SK-N-SH (cell line): ENCODE measurements around the gene RNF214. TPM values are rescaled to one million over a fixed set of nuclear protein-coding genes. Genes with fewer than 3 reads are reported as not detected.

Experiments
- CTCF ChIA-PET: fragments of 300-600, 350-600 bp; formaldehyde crosslinking; extraction: SDS; loops from one replicate; lab custom pipeline; 2021; lab: Yijun Ruan, JAX
- POLR2A ChIA-PET: fragments of 350-600 bp; sonication (Branson Sonifier 250); formaldehyde crosslinking; extraction: SDS; loops from one replicate; lab custom pipeline; 2020; ENCODE audit warnings: antibody characterized with exemption, inconsistent platforms; lab: Yijun Ruan, JAX
- DNase-seq: peaks from one replicate; pipeline ENCODE4 v3.0.0; 2012
- H2AFZ ChIP-seq: fragments of 200-600 bp; sonication (generic); 2 replicates; pipeline ENCODE4 v1.8.1; 2016; ENCODE audit warnings: antibody characterized with exemption, mild to moderate bottlenecking, low read depth
- H3F3A ChIP-seq: fragments of 200-600 bp; sonication (generic); replicated peaks from 2 replicates; pipeline ENCODE3; 2016; ENCODE audit warnings: antibody characterized with exemption, mild to moderate bottlenecking; ENCODE audit not compliant: insufficient read depth
- H3K27ac ChIP-seq, 2 experiments: fragments of 200-500 bp in 1 of 2; fragments of 200-600 bp in 1 of 2; sonication (Bioruptor generic) in 1 of 2; sonication (generic), shearing (Covaris generic) in 1 of 2; 2 replicates each; pipeline versions ENCODE4 v1.5.1 to v1.6.1; 2014 to 2016; ENCODE audit warnings: low read depth in 2 of 2, inconsistent platforms in 1 of 2, low read length in 1 of 2, mild to moderate bottlenecking in 1 of 2, mixed read lengths in 1 of 2
- H3K27me3 ChIP-seq: fragments of 200-600 bp; sonication (generic), shearing (Covaris generic); 2 replicates; pipeline ENCODE4 v1.6.1; 2016; ENCODE audit warnings: mixed run types; ENCODE audit not compliant: insufficient read depth
- H3K36me3 ChIP-seq, 2 experiments: fragments of 200-500 bp in 1 of 2; fragments of 200-600 bp in 1 of 2; sonication (Bioruptor generic) in 1 of 2; sonication (generic) in 1 of 2; replicated peaks in 1 of 2; 2 replicates each; pipeline versions ENCODE3 to v1.5.1; 2014 to 2016; ENCODE audit warnings: low read length in 1 of 2, mild to moderate bottlenecking in 1 of 2; ENCODE audit not compliant: insufficient read depth in 2 of 2, control insufficient read depth in 1 of 2
- H3K4me1 ChIP-seq, 2 experiments: fragments of 200-500 bp in 1 of 2; fragments of 200-600 bp in 1 of 2; sonication (Bioruptor generic) in 1 of 2; sonication (generic), shearing (Covaris generic) in 1 of 2; 2 replicates each; pipeline versions ENCODE4 v1.5.1 to v1.6.1; 2014 to 2016; ENCODE audit warnings: low read depth in 1 of 2, low read length in 1 of 2, mixed run types in 1 of 2; ENCODE audit not compliant: insufficient read depth in 2 of 2, control insufficient read depth in 1 of 2
- H3K4me2 ChIP-seq: fragments of 200-600 bp; sonication (generic), shearing (Covaris generic); 2 replicates; pipeline ENCODE4 v1.6.1; 2017; ENCODE audit warnings: mixed run types
- H3K4me3 ChIP-seq, 2 experiments: fragments of 200-500 bp in 1 of 2; fragments of 200-600 bp in 1 of 2; sonication (Bioruptor generic) in 1 of 2; sonication (generic), shearing (Covaris generic) in 1 of 2; 2 replicates each; pipeline versions ENCODE4 v1.5.1 to v1.8.1; 2014 to 2016; ENCODE audit warnings: low read depth in 2 of 2, inconsistent platforms in 1 of 2, low read length in 1 of 2, mild to moderate bottlenecking in 1 of 2, mixed read lengths in 1 of 2, moderate library complexity in 1 of 2
- H3K79me2 ChIP-seq: fragments of 200-600 bp; sonication (generic); 2 replicates; pipeline ENCODE4 v1.8.1; 2017; ENCODE audit warnings: mild to moderate bottlenecking; ENCODE audit not compliant: insufficient read depth
- H3K9ac ChIP-seq: fragments of 200-600 bp; sonication (generic); 2 replicates; pipeline ENCODE4 v1.6.1; 2017; ENCODE audit warnings: mixed run types
- H3K9me2 ChIP-seq: fragments of 200-600 bp; sonication (generic); 2 replicates; pipeline ENCODE4 v1.6.1; 2017; ENCODE audit warnings: mixed run types
- H3K9me3 ChIP-seq: fragments of 200-600 bp; sonication (generic); 2 replicates; pipeline ENCODE4 v1.6.1; 2017; ENCODE audit warnings: mixed run types, mild to moderate bottlenecking, moderate library complexity
- H4K20me1 ChIP-seq: fragments of 200-600 bp; sonication (generic); 2 replicates; pipeline ENCODE4 v1.6.1; 2017; ENCODE audit warnings: mild to moderate bottlenecking, mixed run types; ENCODE audit not compliant: insufficient read depth
- CHD2 ChIP-seq: fragments of 150-350 bp; IDR thresholded peaks from 2 replicates; pipeline ENCODE4 v1.6.1; 2018; ENCODE audit warnings: low read length; ENCODE audit not compliant: partially characterized antibody
- CTCF ChIP-seq: fragments of 200-600 bp; sonication (generic); IDR thresholded peaks from 2 replicates; pipeline ENCODE4 v1.6.1; 2017; ENCODE audit warnings: antibody characterized with exemption, mild to moderate bottlenecking, moderate library complexity
- ELF1 ChIP-seq: IDR thresholded peaks from 2 replicates; pipeline ENCODE4 v1.4.0; 2012
- GABPA ChIP-seq: IDR thresholded peaks from 2 replicates; pipeline ENCODE4 v1.4.0; 2012; ENCODE audit warnings: low read depth, mild to moderate bottlenecking
- IRF3 ChIP-seq: fragments of 150-350 bp; IDR thresholded peaks from 2 replicates; pipeline ENCODE4 v1.6.1; 2016; ENCODE audit warnings: mild to moderate bottlenecking, low read depth, low read length
- JUND ChIP-seq: IDR thresholded peaks from 2 replicates; pipeline ENCODE4 v1.4.0; 2012
- MAX ChIP-seq: IDR thresholded peaks from 2 replicates; pipeline ENCODE4 v1.4.0; 2012; ENCODE audit warnings: low read depth
- NRF1 ChIP-seq: IDR thresholded peaks from 2 replicates; pipeline ENCODE4 v1.6.1; 2012; ENCODE audit warnings: low read depth, mild to moderate bottlenecking, low read length
- RAD21 ChIP-seq: IDR thresholded peaks from 2 replicates; pipeline ENCODE4 v1.6.1; 2012; ENCODE audit warnings: mild to moderate bottlenecking, low read length
- RCOR1 ChIP-seq: fragments of 150-350 bp; IDR thresholded peaks from 2 replicates; pipeline ENCODE4 v1.6.1; 2017; ENCODE audit warnings: antibody characterized with exemption, low read length
- SMC3 ChIP-seq: IDR thresholded peaks from 2 replicates; pipeline ENCODE4 v1.6.1; 2012; ENCODE audit warnings: low read depth, low read length, improper control_type of control experiment
- TAF1 ChIP-seq: IDR thresholded peaks from 2 replicates; pipeline ENCODE4 v1.6.1; 2012; ENCODE audit warnings: low read depth, mild to moderate bottlenecking, low read length, moderate library complexity, borderline replicate concordance
- WGBS: methylation state at CpG from one replicate; pipeline ENCODE4 v1.1.6; 2017; ENCODE audit warnings: low lambda C conversion rate; 5-methylcytosine and 5-hydroxymethylcytosine counted together
- polyA plus RNA-seq, 3 experiments: library from polyadenylated mRNA; depleted of rRNA; stranded (reverse); fragments of >200 nt; gene quantifications; 2 replicates each; pipeline ENCODE4 v1.2.3, GENCODE V29; 2012

RNF214 gene
- polyA plus RNA-seq, 1 of the 3 experiments (the other 2 are of a cell fraction), result 15.4 TPM

GRCh38 chr11:117309310-117309709 is 76.8 kb downstream of the RNF214 start:
- Histone ChIP-seq H3K9ac (no peak overlapping the region), H2AFZ (no peak overlapping the region), H3K79me2 (peaks cover 34% of the 10 kb centered on the region), H3F3A (no peaks in the 10 kb centered on the region), H3K9me2 (no peaks in the 10 kb centered on the region), H4K20me1 (no peaks in the 10 kb centered on the region), H3K27ac (no peak overlapping the region), H3K36me3 (no peaks in the 10 kb centered on the region), H3K4me2 (no peak overlapping the region), H3K4me3 (no peak overlapping the region), H3K9me3 (no peaks in the 10 kb centered on the region), H3K4me1 (peaks cover 0 to 5% of the 10 kb centered on the region in 2 experiments; a peak in 1 of 4 replicates), H3K27me3 (no peaks in the 10 kb centered on the region)
- 97% methylated on average over 7 of the region's 7 CpGs for WGBS
- POLR2A ChIA-PET, result no interaction called here
- CTCF ChIA-PET, result interaction anchor here (1.1 to 1.3 kb wide), 2 partner anchors 10 to 23 kb away, joined by 3 to 4 read pairs; no protein-coding TSS in a partner anchor
- TF ChIP-seq RAD21, result no peak
- TF ChIP-seq CTCF, result no peak
- no peak for TF ChIP-seq CHD2
- TF ChIP-seq RCOR1, result no peak
- no peak for TF ChIP-seq GABPA
- no peak for DNase-seq

GRCh38 chr11:117313091-117313490 is 80.6 kb downstream of the RNF214 start:
- H3K9me3 ChIP-seq, result no peaks in the 10 kb centered on the region
- H3K9ac ChIP-seq, result no peak overlapping the region
- H2AFZ ChIP-seq, result no peak overlapping the region
- ChIA-PET POLR2A (no interaction called here), CTCF (no interaction called here)
- no peak for DNase-seq
- no peaks in the 10 kb centered on the region for H4K20me1 ChIP-seq
- no peaks in the 10 kb centered on the region for H3K27me3 ChIP-seq
- no peaks in the 10 kb centered on the region for H3K9me2 ChIP-seq
- no peak overlapping the region for H3K27ac ChIP-seq
- TF ChIP-seq SMC3, result no peak
- H3K4me2 ChIP-seq, result no peak overlapping the region
- WGBS, result 84% methylated on average over 5 of the region's 5 CpGs
- H3K36me3 ChIP-seq, result no peaks in the 10 kb centered on the region
- no peaks in the 10 kb centered on the region for H3F3A ChIP-seq
- H3K79me2 ChIP-seq, result peaks cover 49% of the 10 kb centered on the region
- H3K4me1 ChIP-seq, result peaks cover 0 to 19% of the 10 kb centered on the region in 2 experiments; a peak in 2 of 4 replicates
- no peak overlapping the region for H3K4me3 ChIP-seq

- CTCF ChIA-PET, result interaction anchor here (0.9 to 2.5 kb wide), 3 partner anchors 12 to 112 kb away, joined by 3 to 8 read pairs (median 8); no protein-coding TSS in a partner anchor
- no peak for TF ChIP-seq NRF1
- TF ChIP-seq IRF3, result no peak
- TF ChIP-seq TAF1, result no peak
- no peak for TF ChIP-seq CTCF
- no peak for TF ChIP-seq JUND
- no peak for TF ChIP-seq GABPA
- no peak for TF ChIP-seq ELF1
- no peak for TF ChIP-seq RCOR1
- TF ChIP-seq MAX, result no peak
Measured at GRCh38 chr11:117313828-117314768, 81.6 kb downstream of the RNF214 start.

More at GRCh38 chr11:117313828-117314768, 81.6 kb downstream of the RNF214 start:
- Histone ChIP-seq H3F3A (peaks cover 7% of the 10 kb centered on the region), H3K4me1 (peaks cover 0 to 19% of the 10 kb centered on the region in 2 experiments; a peak in 3 of 4 replicates), H3K27me3 (no peaks in the 10 kb centered on the region), H3K9me3 (no peaks in the 10 kb centered on the region), H3K36me3 (no peaks in the 10 kb centered on the region), H3K4me2 (peak overlapping the region; percentile 99), H3K9ac (no peak overlapping the region; the same call in 1 of the 2 replicates), H3K79me2 (peaks cover 49% of the 10 kb centered on the region), H3K4me3 (peak overlapping the region; percentile 66 to 81), H4K20me1 (no peaks in the 10 kb centered on the region), H3K9me2 (no peaks in the 10 kb centered on the region), H2AFZ (no peak overlapping the region), H3K27ac (no peak overlapping the region; a peak in 1 of 4 replicates)
- 83% methylated on average over 12 of the region's 14 CpGs for WGBS
- POLR2A ChIA-PET, result interaction anchor here (1.4 kb wide), 1 partner anchor 14 kb away, joined by 4 read pairs; the partner anchor contains the start of gene CEP164
- no peak for DNase-seq
